Keratinocyte (primary cell): ENCODE data around the gene ING4.

ENCODE experiments used
- EZH2 ChIP-seq: IDR thresholded peaks from one replicate; pipeline ENCODE4 v1.6.1; 2012; ENCODE audit warnings: inconsistent platforms, mild to moderate bottlenecking, low read length, moderate library complexity
- TF ChIP-seq, protein P1 (sequence below), 3 experiments: IDR thresholded peaks in 1 of 3; conservative IDR thresholded peaks in 1 of 3; optimal IDR thresholded peaks in 1 of 3; 2 replicates in 2 of 3; 3 replicates in 1 of 3; pipeline versions ENCODE3 to v1.5.1; 2011; ENCODE audit warnings: low read length in 3 of 3, mild to moderate bottlenecking in 3 of 3, moderate library complexity in 2 of 3, control low read depth in 1 of 3, inconsistent platforms in 1 of 3; ENCODE audit not compliant: insufficient read depth in 2 of 3; ENCODE audit errors: extremely low read depth in 1 of 3

DNA sequence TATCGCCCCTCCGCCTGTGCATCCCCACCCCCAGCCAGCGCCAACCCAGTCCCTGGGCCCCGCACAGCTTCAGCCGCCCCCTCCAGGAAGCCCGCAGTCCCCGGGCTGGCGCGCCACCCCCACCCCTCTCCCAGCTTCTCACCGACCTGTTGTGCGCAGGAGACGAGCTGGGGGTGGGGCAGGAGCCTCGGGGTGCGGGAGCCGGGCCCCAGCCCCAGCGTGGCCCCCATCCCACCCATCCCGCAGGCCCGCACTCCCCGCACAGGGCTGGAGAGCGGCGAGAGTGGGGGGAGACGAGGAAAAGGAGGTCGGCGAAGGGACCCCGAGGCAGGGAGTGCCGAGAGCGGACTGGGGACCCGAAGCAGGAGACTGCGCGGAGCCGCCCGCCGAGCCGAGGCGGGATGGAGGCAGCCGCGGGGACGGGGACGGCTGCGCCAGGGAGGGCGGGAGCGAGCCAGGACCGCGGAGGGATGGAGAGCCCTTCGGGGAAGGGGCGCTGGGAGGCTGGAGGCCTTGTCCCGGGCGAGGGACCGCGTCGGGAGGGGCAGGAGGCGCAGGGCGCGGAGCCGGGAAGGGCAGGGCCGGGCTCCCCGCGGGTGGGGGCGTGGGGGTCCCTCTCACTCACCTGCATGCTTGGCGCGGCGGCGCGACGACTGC is 37.2 kb upstream of the ING4 start:
- TF ChIP-seq, protein P1, sequence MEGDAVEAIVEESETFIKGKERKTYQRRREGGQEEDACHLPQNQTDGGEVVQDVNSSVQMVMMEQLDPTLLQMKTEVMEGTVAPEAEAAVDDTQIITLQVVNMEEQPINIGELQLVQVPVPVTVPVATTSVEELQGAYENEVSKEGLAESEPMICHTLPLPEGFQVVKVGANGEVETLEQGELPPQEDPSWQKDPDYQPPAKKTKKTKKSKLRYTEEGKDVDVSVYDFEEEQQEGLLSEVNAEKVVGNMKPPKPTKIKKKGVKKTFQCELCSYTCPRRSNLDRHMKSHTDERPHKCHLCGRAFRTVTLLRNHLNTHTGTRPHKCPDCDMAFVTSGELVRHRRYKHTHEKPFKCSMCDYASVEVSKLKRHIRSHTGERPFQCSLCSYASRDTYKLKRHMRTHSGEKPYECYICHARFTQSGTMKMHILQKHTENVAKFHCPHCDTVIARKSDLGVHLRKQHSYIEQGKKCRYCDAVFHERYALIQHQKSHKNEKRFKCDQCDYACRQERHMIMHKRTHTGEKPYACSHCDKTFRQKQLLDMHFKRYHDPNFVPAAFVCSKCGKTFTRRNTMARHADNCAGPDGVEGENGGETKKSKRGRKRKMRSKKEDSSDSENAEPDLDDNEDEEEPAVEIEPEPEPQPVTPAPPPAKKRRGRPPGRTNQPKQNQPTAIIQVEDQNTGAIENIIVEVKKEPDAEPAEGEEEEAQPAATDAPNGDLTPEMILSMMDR (optimal IDR thresholded peaks at IDR 0.05 in 1 of 3, IDR thresholded peaks at IDR 0.05 in 1 of 3, conservative IDR thresholded peaks at IDR 0.05 in 1 of 3; ENCODE audit: extremely low read depth in 1 of 3, insufficient read depth in 2 of 3, low read length in 3 of 3), result no peak
- TF ChIP-seq EZH2, result no peak
